Measurements from ENCODE around the gene NFYA. TPM values are rescaled to one million over a fixed set of nuclear protein-coding genes. Genes with fewer than 3 reads are reported as not detected.

Gene NFYA
- total and polyA plus RNA-seq, 2 of the 13 experiments (the other 11 are each of a cell fraction or from before 2014, with no cell fraction given): 16.0 to 22.9 TPM

- TF ChIP-seq CHD2 (IDR thresholded peaks at IDR 0.05; ENCODE audit: low read depth, low read length): peak; percentile 20; the same call in 1 of the 2 replicates
- 0 out of 2 replicates have a peak, but pooled peaks have one; percentile 24 for TF ChIP-seq ZNF256 (CRISPR knock-in tag; conservative IDR thresholded peaks at IDR 0.05)
- TF ChIP-seq ZFP36L2 (CRISPR knock-in tag; IDR thresholded peaks at IDR 0.05): no peak
- no peak for TF ChIP-seq ZNF160 (CRISPR knock-in tag; IDR thresholded peaks at IDR 0.05)
- no peak for TF ChIP-seq HIVEP1 (CRISPR knock-in tag; IDR thresholded peaks at IDR 0.05)
- 0 out of 2 replicates have a peak, but pooled peaks have one; percentile 14 for TF ChIP-seq ZBTB44 (CRISPR knock-in tag; IDR thresholded peaks at IDR 0.05)
- no peak for TF ChIP-seq ZNF570 (CRISPR knock-in tag; IDR thresholded peaks at IDR 0.05; ENCODE audit: borderline replicate concordance)
- peak; percentile 77 for TF ChIP-seq KMT2B (CRISPR knock-in tag; IDR thresholded peaks at IDR 0.05)
- TF ChIP-seq ONECUT2 (CRISPR knock-in tag; IDR thresholded peaks at IDR 0.05): peak; percentile 29; the same call in 1 of the 2 replicates
- TF ChIP-seq PRDM10 (CRISPR knock-in tag; IDR thresholded peaks at IDR 0.05; ENCODE audit: low read depth): peak; percentile 77
- peak; percentile 52 for TF ChIP-seq ZNF407 (CRISPR knock-in tag; IDR thresholded peaks at IDR 0.05; ENCODE audit: not compliant biosample characterization)
Observed at GRCh38 chr6:41071923-41072835, 595 bp upstream of the NFYA start, which contains the start of gene OARD1 (continued).
